Duodenal mucosa (tissue), 2 donors: Measurements from ENCODE around the gene AVPI1.
A peak's percentile ranks its signal among the peaks of the same experiment; 100 is the strongest.

Experiments used
- H3K27ac ChIP-seq: one replicate; pipeline ENCODE4 v1.7.0; 2013; ENCODE audit warnings: low read depth, low read length
- H3K27me3 ChIP-seq, 2 donors: one replicate each; pipeline ENCODE4 v1.7.0; 2013; ENCODE audit warnings: low read length in 2 of 2, control low read depth in 1 of 2; ENCODE audit not compliant: insufficient read depth in 2 of 2, control insufficient read depth in 1 of 2
- H3K36me3 ChIP-seq, 2 donors: one replicate each; pipeline ENCODE4 v1.7.0; 2013; ENCODE audit warnings: low read length in 2 of 2, control low read depth in 1 of 2; ENCODE audit not compliant: insufficient read depth in 2 of 2, control insufficient read depth in 1 of 2
- H3K4me1 ChIP-seq, 2 donors: one replicate each; pipeline ENCODE4 v1.7.0; 2013; ENCODE audit warnings: low read length in 2 of 2, control low read depth in 1 of 2; ENCODE audit not compliant: insufficient read depth in 2 of 2, control insufficient read depth in 1 of 2
- H3K4me3 ChIP-seq, 2 donors: one replicate each; pipeline ENCODE4 v1.7.0; 2013; ENCODE audit warnings: low read length in 2 of 2, low read depth in 1 of 2
- H3K9ac ChIP-seq, 2 donors: one replicate each; pipeline ENCODE4 v1.7.0; 2013; ENCODE audit warnings: low read length in 2 of 2, low read depth in 1 of 2
- H3K9me3 ChIP-seq, 2 donors: one replicate each; pipeline ENCODE4 v1.7.0; 2013; ENCODE audit warnings: low read length in 2 of 2, control low read depth in 1 of 2; ENCODE audit not compliant: control insufficient read depth in 1 of 2

Gene AVPI1

DNA sequence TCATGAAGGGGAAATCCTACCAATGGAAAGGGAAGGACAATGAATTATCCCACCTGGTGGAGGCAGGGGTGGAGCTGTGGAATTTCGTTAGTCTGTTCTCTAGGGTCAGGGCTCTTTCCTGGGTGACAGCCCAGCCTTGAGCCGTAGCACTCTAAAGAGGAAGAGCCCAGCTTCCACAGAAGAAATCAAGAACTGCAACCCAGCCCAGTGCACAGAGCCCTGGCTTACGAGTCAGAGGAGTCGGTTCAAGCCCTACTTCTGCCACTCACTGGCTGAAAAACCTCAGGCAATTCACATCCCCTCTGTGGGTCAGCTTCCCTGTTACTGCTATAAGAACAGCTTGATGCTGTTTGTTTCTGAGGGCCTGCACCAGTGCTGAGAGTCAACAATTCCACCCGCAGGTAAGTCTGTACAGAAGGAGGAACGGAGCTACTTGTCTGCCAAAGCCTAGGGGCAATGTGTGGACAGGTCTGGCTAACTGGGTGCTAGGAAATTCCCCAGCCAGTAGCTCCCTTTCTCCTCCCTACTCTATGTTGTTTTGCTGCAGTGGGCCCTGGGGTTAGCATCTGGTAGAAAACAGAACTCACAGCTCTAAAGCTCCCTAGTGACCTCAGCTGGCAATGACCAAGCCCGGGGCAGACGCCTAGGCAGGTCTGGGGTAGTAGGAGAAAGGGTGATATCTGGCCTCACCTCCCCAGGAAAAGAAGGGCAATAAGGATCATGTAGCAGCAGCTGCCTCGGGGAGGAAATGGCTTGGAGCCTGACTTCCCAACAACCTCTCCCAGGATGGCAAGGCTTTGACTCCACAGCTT, 3.3 kb downstream of the AVPI1 start:
- Histone ChIP-seq H3K9ac (peak overlapping the region; percentile 60 to 98), H3K36me3 (peaks cover 0 to 12% of the 10 kb centered on the region in 2 donors), H3K4me1 (peaks cover 32 to 52% of the 10 kb centered on the region in 2 donors), H3K9me3 (no peaks in the 10 kb centered on the region), H3K27ac (peak overlapping the region; percentile 76), H3K27me3 (no peaks in the 10 kb centered on the region), H3K4me3 (peak overlapping the region; percentile 62 to 95)

DNA sequence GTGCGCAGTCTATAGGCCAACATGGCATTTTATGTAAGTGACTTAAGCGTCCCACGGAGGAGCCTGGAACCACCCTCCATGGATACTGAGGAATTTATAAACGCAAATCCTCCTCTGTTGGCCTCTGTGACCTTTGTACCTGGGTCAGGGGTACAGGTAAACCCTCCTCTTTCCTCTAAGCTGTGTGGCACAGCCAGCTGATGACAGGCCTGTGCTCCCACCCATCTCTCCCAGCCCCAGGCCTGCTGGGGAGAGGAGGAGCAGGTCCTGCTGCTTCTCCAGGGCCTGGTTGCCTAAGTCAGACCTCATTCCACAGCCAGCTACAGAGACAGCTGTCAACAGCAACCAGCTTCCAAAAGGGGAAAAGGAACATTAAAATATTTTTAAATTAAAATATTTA, 5.0 kb downstream of the AVPI1 start:
- Histone ChIP-seq H3K27me3 (no peaks in the 10 kb centered on the region), H3K27ac (no peak overlapping the region), H3K4me3 (no peak overlapping the region), H3K9ac (no peak overlapping the region), H3K36me3 (peaks cover 9 to 28% of the 10 kb centered on the region in 2 donors), H3K9me3 (no peaks in the 10 kb centered on the region), H3K4me1 (peaks cover 22 to 41% of the 10 kb centered on the region in 2 donors)

DNA sequence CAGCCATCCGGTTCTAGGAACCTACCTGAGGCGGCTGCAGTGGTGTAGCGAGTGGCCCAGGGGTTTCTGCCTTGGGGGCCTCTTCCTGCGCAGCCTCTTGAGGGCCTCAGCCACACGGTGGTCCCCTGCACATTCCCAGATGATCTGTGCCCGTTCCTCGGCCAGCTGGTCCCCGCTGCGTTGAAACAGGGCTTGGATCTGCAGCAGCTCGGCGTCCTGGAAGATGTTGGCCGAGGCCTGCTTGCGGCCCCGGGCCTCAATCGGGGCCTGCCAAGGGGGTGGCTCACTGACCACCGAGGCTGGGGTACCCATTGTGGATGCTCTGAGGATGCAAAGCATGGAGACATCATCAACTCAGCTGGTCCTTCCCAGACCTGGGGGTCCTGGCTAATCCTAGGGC, 7.4 kb downstream of the AVPI1 start:
- no peak overlapping the region for H3K4me3 ChIP-seq
- H3K9me3 ChIP-seq: no peaks in the 10 kb centered on the region
- H3K9ac ChIP-seq: no peak overlapping the region
- peaks cover 18 to 24% of the 10 kb centered on the region in 2 donors for H3K4me1 ChIP-seq
- no peak overlapping the region for H3K27ac ChIP-seq
- H3K27me3 ChIP-seq: no peaks in the 10 kb centered on the region
- peaks cover 24 to 50% of the 10 kb centered on the region in 2 donors for H3K36me3 ChIP-seq

DNA sequence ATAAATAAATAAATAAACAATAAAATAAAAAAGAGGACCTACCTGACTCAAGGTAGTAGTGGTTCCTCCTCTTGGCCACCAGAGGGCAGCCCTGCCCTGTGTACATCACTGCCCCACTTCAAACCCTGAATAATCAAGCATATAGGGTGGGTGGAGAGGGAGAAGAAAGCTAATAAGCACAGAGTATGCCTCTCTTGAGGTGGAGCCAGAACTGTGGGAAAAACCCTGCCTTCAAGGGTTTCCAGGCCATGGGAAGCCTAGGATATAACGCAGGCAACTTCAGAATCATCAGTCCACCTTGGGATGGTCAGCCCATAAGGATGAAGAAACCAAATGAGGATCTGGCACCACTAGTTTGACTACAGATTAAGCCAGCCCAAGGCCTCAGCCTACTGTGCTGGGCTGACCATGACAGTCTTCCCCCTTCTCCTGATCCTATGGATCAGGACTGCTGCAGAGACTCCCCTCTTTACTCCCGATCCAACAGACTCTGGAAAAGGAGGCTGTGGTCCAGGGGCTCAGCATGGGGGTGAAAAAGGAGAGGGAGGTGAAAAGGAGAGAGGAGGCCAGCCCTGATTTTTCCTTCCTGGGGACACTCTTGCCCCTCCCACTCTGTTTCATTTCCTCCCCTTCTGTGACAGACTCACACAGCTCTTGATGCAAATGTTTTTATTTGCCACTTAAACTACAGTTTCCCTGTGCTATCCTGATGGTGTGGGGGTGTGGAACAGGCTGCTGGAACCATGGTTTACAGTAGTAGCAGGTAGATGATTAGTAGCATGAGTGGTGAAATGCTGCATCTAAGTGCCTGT, 10.1 kb downstream of the AVPI1 start:
- H3K36me3 ChIP-seq: peaks cover 32 to 63% of the 10 kb centered on the region in 2 donors
- no peaks in the 10 kb centered on the region for H3K27me3 ChIP-seq
- H3K27ac ChIP-seq: no peak overlapping the region
- peak overlapping the region in 1 of 2 donors; percentile 10 for H3K9ac ChIP-seq
- no peak overlapping the region for H3K4me3 ChIP-seq
- peaks cover 5 to 6% of the 10 kb centered on the region in 2 donors for H3K4me1 ChIP-seq
- H3K9me3 ChIP-seq: no peaks in the 10 kb centered on the region

DNA sequence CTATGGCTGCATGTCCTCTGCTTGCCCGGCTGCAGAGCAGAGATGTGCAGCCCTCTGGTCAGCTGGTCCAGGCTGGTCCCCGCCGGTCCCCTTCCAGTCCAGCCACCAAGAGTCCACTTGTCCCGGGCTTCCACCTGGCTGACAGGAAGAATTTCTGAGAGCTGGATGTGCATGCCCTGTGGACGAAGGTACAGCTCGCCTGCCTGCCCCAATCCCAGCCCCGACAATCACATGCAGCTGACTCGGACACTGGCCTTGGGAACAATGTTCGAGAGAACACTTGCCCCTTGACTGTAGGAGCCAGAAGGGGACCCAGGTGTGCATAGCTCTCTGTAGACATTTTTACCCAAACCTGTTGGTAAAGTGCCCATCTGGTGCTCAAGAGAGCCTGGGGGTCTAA, 11.8 kb downstream of the AVPI1 start:
- Histone ChIP-seq H3K9ac (no peak overlapping the region), H3K4me3 (no peak overlapping the region), H3K27me3 (no peaks in the 10 kb centered on the region), H3K4me1 (peaks cover 4% of the 10 kb centered on the region in 2 donors), H3K36me3 (peaks cover 32 to 71% of the 10 kb centered on the region in 2 donors), H3K27ac (no peak overlapping the region), H3K9me3 (no peaks in the 10 kb centered on the region)

DNA sequence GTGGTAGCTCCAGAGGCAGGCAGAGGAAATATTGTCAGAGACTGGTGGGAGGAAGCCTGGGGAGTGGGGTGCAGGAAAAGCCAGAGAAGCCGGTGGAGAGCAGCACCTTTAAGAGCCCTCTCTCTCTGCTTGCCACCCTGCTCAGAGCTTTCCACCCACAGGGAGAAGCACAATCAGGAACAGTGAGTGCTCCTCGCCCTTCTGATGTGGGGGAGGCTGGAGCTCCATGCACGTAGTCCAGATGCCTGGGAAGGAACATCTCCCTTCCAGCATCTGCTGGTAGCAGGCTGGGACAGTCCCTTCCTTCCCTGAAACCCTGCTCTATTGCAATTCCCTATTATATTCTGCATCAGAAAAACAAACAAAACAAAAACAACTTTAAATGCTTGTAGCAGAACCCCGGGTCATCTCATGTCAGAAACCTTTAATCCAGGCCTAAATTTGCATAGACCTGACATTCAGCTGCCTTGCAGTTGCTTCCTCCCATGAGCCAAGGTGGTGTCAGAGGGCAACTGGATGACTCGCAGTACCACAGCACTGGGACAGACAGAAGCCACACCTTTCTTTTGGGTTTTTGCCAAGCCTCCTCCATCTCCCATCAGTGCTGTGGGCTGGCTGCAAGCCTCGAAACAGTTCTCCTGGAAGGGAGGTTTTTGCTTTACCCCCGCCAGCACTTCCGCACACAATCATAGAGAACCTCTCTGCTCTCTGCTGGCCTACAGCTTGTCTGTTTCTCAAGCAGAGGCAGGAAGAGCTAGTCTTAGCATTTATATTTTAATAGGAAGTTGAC, 13.1 kb downstream of the AVPI1 start:
- H3K36me3 ChIP-seq: peaks cover 35 to 67% of the 10 kb centered on the region in 2 donors
- H3K9ac ChIP-seq: no peak overlapping the region
- no peaks in the 10 kb centered on the region for H3K27me3 ChIP-seq
- H3K9me3 ChIP-seq: no peaks in the 10 kb centered on the region
- H3K4me3 ChIP-seq: no peak overlapping the region
- peaks cover 4% of the 10 kb centered on the region in 2 donors for H3K4me1 ChIP-seq
- no peak overlapping the region for H3K27ac ChIP-seq

DNA sequence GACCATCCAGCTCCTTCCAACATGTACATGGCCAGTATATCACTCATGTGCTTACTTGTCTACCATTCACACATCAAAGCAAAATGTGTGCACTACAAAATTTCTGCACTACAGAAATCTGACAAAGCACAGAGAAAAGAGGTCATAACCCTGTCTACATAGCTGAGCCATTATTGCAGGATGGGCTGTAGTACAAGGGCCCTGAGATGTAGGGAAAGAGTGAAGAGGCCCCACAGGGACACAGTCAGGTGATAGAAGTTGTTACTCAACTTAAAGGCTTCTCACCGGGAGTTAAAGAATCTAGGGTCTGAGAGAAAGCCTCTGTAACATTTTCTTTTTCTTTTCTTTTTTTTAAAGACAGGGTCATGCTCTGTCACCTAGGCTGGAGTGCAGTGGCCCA, 17.5 kb downstream of the AVPI1 start:
- H3K9ac ChIP-seq: no peak overlapping the region
- peaks cover 0 to 9% of the 10 kb centered on the region in 2 donors for H3K4me1 ChIP-seq
- no peak overlapping the region for H3K27ac ChIP-seq
- H3K9me3 ChIP-seq: no peaks in the 10 kb centered on the region
- H3K27me3 ChIP-seq: no peaks in the 10 kb centered on the region
- no peak overlapping the region for H3K4me3 ChIP-seq
- H3K36me3 ChIP-seq: peaks cover 30 to 53% of the 10 kb centered on the region in 2 donors

DNA sequence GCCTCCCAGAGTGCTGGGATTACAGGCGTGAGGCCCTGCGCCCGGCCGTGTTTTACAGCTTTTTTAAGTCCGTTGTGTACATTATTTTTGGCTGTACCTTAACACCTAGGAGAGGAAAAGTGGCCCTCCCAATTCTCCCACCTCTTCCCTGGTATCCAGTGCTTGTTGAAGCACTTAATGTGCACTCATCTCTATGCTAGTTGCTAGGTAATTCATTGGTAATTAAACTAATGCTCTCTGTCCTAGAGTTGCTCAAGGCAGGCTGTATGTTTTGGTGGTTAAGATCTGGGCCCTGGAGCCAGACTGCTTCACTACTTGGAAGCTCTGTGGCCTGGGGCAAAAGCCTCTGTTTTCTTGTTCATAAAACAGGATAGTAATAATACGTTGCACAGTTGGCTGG, 19.6 kb downstream of the AVPI1 start:
- Histone ChIP-seq H3K9ac (no peak overlapping the region), H3K9me3 (no peaks in the 10 kb centered on the region), H3K4me3 (no peak overlapping the region), H3K4me1 (peaks cover 10 to 14% of the 10 kb centered on the region in 2 donors), H3K27ac (no peak overlapping the region), H3K27me3 (no peaks in the 10 kb centered on the region), H3K36me3 (peaks cover 23 to 43% of the 10 kb centered on the region in 2 donors)

DNA sequence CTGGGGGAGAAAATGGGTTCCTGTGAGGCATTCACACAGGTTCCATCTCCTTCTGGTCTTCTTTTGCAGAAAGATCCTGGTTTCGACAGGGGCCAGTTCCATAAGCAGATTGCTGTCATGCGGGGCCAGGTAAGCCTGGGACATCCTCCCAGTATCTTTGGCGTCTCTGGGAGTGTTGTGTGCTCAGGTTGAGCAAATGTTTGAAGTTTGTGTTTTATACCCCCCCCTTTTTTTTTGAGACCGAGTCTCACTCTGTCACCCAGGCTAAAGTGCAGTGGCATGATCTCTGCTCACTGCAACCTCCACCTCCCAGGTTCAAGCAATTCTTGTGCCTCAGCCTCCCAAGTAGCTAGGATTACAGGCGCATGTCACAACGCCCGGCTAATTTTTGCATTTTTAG, 20.0 kb downstream of the AVPI1 start:
- H3K4me3 ChIP-seq: no peak overlapping the region
- H3K9ac ChIP-seq: no peak overlapping the region
- no peaks in the 10 kb centered on the region for H3K27me3 ChIP-seq
- peaks cover 25 to 43% of the 10 kb centered on the region in 2 donors for H3K36me3 ChIP-seq
- H3K9me3 ChIP-seq: no peaks in the 10 kb centered on the region
- no peak overlapping the region for H3K27ac ChIP-seq
- H3K4me1 ChIP-seq: peaks cover 10 to 14% of the 10 kb centered on the region in 2 donors
